GM21737 (cell line): ENCODE measurements around the gene OBSL1.

Experiments used
- ATAC-seq: cut with Tn5 transposase; IDR thresholded peaks from one replicate; pipeline ENCODE4 v1.9.1; 2021; ENCODE audit warnings: mild to moderate bottlenecking, moderate library complexity; ENCODE audit not compliant: unreplicated experiment

Gene OBSL1

GRCh38 chr2:219571311-219572236 is at the start of gene OBSL1:
Gene OBSL1 (minus strand): TSS chr2:219571539. CDS start chr2:219571232, 307 bp downstream.
- ATAC-seq, result no peak

GRCh38 chr2:219620546-219620945 is 49.2 kb upstream of the OBSL1 start:
- ATAC-seq, result no peak

GRCh38 chr2:219619235-219619634 is 47.9 kb upstream of the OBSL1 start:
- no peak for ATAC-seq

- no peak for ATAC-seq
These were observed 47.4 kb upstream of the OBSL1 start for GRCh38 chr2:219618733-219619122.

- no peak for ATAC-seq
These were observed 45.2 kb upstream of the OBSL1 start for GRCh38 chr2:219616550-219616949.

- ATAC-seq, result no peak
These were observed 44.6 kb upstream of the OBSL1 start for GRCh38 chr2:219615894-219616293.

GRCh38 chr2:219615036-219615435 is 43.7 kb upstream of the OBSL1 start:
- no peak for ATAC-seq

GRCh38 chr2:219614076-219614860 is 42.9 kb upstream of the OBSL1 start:
- ATAC-seq, result no peak

GRCh38 chr2:219613461-219614070 is 42.2 kb upstream of the OBSL1 start:
- no peak for ATAC-seq

- ATAC-seq, result no peak
These were observed 41.4 kb upstream of the OBSL1 start for GRCh38 chr2:219612577-219613286.

- no peak for ATAC-seq
These were observed 40.7 kb upstream of the OBSL1 start for GRCh38 chr2:219611866-219612576.

- no peak for ATAC-seq
These were observed 40.0 kb upstream of the OBSL1 start for GRCh38 chr2:219611306-219611705.

- no peak for ATAC-seq
These were observed 37.9 kb upstream of the OBSL1 start for GRCh38 chr2:219609149-219609750.

GRCh38 chr2:219608399-219608964 is 37.1 kb upstream of the OBSL1 start:
- ATAC-seq, result no peak

- no peak for ATAC-seq
These were observed 36.6 kb upstream of the OBSL1 start for GRCh38 chr2:219607931-219608330.

- ATAC-seq, result no peak
These were observed 34.2 kb upstream of the OBSL1 start for GRCh38 chr2:219605607-219605954.

GRCh38 chr2:219603771-219604170 is 32.4 kb upstream of the OBSL1 start:
- ATAC-seq, result no peak

GRCh38 chr2:219598308-219599078 is 27.2 kb upstream of the OBSL1 start:
- ATAC-seq, result no peak
